ENCODE results near the gene MALRD1.

DNA sequence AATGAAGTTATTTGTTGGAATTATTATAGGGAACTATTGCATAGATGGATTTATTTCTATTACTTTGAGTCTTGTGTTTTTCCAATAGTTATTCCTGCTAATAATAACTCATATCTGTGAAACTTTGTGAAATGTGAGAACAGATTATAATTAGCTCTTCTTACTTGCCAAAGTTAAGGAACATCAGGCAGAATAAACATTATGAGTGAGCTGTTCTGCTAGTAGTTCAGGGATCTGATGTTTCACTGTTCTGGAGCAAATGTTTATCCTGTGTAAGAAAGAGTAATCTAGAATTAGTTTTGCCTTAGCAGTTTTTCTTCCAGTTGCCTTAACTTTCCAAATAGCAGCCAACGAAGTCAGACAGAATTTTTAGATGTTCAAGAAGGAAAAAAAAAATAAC is 522.4 kb downstream of the MALRD1 start:
- TF ChIP-seq, protein P1, sequence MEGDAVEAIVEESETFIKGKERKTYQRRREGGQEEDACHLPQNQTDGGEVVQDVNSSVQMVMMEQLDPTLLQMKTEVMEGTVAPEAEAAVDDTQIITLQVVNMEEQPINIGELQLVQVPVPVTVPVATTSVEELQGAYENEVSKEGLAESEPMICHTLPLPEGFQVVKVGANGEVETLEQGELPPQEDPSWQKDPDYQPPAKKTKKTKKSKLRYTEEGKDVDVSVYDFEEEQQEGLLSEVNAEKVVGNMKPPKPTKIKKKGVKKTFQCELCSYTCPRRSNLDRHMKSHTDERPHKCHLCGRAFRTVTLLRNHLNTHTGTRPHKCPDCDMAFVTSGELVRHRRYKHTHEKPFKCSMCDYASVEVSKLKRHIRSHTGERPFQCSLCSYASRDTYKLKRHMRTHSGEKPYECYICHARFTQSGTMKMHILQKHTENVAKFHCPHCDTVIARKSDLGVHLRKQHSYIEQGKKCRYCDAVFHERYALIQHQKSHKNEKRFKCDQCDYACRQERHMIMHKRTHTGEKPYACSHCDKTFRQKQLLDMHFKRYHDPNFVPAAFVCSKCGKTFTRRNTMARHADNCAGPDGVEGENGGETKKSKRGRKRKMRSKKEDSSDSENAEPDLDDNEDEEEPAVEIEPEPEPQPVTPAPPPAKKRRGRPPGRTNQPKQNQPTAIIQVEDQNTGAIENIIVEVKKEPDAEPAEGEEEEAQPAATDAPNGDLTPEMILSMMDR (IDR thresholded peaks at IDR 0.05) = no peak
- TF ChIP-seq POLR2AphosphoS5 (IDR thresholded peaks at IDR 0.05; ENCODE audit: low read depth, low read length) = no peak
- no peak for TF ChIP-seq TCF7L2 (IDR thresholded peaks at IDR 0.05; ENCODE audit: low read depth, low read length)

Data from Panc1 (cell line).